ENCODE results near the gene SPEF2. TPM values are rescaled to one million over a fixed set of nuclear protein-coding genes. Genes with fewer than 3 reads are reported as not detected.

Gene SPEF2
- total and polyA plus RNA-seq, 9 of the 15 experiments (the other 6 are each of a cell fraction or from before 2014, with no cell fraction given) = 0.11 to 0.62 (median 0.20) TPM; not detected in 2

DNA sequence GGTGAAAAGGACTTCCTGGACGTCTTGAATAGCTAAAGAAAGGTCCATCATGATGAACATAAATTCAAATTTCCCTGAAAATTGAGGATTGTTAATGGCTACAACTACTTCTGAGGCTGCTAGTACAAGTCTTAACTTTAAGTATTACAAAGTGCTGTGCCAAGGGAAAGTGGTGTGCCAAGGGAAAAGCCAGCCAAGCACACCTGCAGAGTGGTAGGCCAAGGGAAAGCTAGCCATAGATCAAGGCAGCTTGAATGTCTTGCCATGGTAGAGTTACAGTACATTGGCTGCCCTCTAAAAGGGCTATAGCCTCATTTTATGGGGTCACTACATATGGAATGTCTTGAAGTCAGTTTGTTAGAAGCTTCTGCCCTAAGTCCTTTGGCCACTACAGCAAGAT lies 64.2 kb downstream of the SPEF2 start:
- WGBS (ENCODE audit: insufficient coverage, low coverage, missing lambda C conversion rate) = 0% methylated on average over 1 of the region's 1 CpG
- Histone ChIP-seq H3K79me2 (ENCODE audit: control insufficient read depth, insufficient read depth, low read length) (no peaks in the 10 kb centered on the region), H3K4me3 (no peak overlapping the region), H3K27me3 (ENCODE audit: control insufficient read depth in 2 of 2, insufficient read depth in 2 of 2, low read length in 2 of 2) (no peaks in the 10 kb centered on the region), H2AFZ (ENCODE audit: low read depth, low read length) (no peak overlapping the region), H3K9ac (ENCODE audit: insufficient read depth in 1 of 2, low read depth in 2 of 2, low read length in 2 of 2) (no peak overlapping the region), H3K36me3 (ENCODE audit: control insufficient read depth, insufficient read depth, low read length) (no peaks in the 10 kb centered on the region), H3K9me3 (replicated peaks; ENCODE audit: control insufficient read depth, insufficient read depth, low read depth, low read length) (no peaks in the 10 kb centered on the region), H3K9me1 (ENCODE audit: control insufficient read depth, insufficient read depth, low read length) (no peaks in the 10 kb centered on the region), H4K20me1 (replicated peaks; ENCODE audit: control insufficient read depth, insufficient read depth, low read length) (no peaks in the 10 kb centered on the region), H3K4me1 (replicated peaks in 1 of 2; ENCODE audit: control insufficient read depth in 2 of 2, insufficient read depth in 2 of 2, low read length in 2 of 2) (no peaks in the 10 kb centered on the region), H3K27ac (ENCODE audit: extremely low read depth, low read depth, low read length) (no peak overlapping the region), H3K4me2 (ENCODE audit: insufficient read depth, low read length) (no peak overlapping the region)
- ATAC-seq (no peak), DNase-seq (ENCODE audit: extremely low read depth in 1 of 4, low spot score in 3 of 4) (no peak), FAIRE-seq (no peak)
- in situ Hi-C loops (cut with MboI) (no loop called here), intact Hi-C loops (cut with micrococcal nuclease) (no loop called here)
- BruUV-seq (replicated peaks) = no TSS peak
- POLR2A ChIA-PET = no interaction called here
- CTCF ChIA-PET (ENCODE audit: low intra/inter-chr PET ratio) = no interaction called here
- TF ChIP-seq ZNF79 (CRISPR knock-in tag; IDR thresholded peaks at IDR 0.05; ENCODE audit: low read depth) (no peak), ZNF384 (IDR thresholded peaks at IDR 0.05; ENCODE audit: low read depth, low read length) (no peak), ZNF274 (IDR thresholded peaks at IDR 0.05; ENCODE audit: borderline replicate concordance, low read depth, low read length) (no peak), ZFP1 (CRISPR knock-in tag; IDR thresholded peaks at IDR 0.05) (no peak), RBM34 (IDR thresholded peaks at IDR 0.05; ENCODE audit: borderline replicate concordance, insufficient read depth, low read length) (no peak), CXXC5 (CRISPR knock-in tag; IDR thresholded peaks at IDR 0.05) (no peak), ZNF764 (CRISPR knock-in tag; IDR thresholded peaks at IDR 0.05; ENCODE audit: low read depth) (no peak), ILK (tag; IDR thresholded peaks at IDR 0.05; ENCODE audit: borderline replicate concordance, low read depth) (no peak), FOXK2 (conservative IDR thresholded peaks at IDR 0.05 in 1 of 2, IDR thresholded peaks at IDR 0.05 in 1 of 2; ENCODE audit: low read depth in 2 of 2) (no peak), NR4A1 (CRISPR knock-in tag; IDR thresholded peaks at IDR 0.05) (no peak), NR4A1 (tag; IDR thresholded peaks at IDR 0.05) (no peak)
- TF ChIP-seq, protein P1, sequence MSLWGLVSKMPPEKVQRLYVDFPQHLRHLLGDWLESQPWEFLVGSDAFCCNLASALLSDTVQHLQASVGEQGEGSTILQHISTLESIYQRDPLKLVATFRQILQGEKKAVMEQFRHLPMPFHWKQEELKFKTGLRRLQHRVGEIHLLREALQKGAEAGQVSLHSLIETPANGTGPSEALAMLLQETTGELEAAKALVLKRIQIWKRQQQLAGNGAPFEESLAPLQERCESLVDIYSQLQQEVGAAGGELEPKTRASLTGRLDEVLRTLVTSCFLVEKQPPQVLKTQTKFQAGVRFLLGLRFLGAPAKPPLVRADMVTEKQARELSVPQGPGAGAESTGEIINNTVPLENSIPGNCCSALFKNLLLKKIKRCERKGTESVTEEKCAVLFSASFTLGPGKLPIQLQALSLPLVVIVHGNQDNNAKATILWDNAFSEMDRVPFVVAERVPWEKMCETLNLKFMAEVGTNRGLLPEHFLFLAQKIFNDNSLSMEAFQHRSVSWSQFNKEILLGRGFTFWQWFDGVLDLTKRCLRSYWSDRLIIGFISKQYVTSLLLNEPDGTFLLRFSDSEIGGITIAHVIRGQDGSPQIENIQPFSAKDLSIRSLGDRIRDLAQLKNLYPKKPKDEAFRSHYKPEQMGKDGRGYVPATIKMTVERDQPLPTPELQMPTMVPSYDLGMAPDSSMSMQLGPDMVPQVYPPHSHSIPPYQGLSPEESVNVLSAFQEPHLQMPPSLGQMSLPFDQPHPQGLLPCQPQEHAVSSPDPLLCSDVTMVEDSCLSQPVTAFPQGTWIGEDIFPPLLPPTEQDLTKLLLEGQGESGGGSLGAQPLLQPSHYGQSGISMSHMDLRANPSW (CRISPR knock-in tag; IDR thresholded peaks at IDR 0.05) = no peak
- TF ChIP-seq, protein P2, sequence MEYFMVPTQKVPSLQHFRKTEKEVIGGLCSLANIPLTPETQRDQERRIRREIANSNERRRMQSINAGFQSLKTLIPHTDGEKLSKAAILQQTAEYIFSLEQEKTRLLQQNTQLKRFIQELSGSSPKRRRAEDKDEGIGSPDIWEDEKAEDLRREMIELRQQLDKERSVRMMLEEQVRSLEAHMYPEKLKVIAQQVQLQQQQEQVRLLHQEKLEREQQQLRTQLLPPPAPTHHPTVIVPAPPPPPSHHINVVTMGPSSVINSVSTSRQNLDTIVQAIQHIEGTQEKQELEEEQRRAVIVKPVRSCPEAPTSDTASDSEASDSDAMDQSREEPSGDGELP (CRISPR knock-in tag; IDR thresholded peaks at IDR 0.05; ENCODE audit: borderline replicate concordance) = no peak
